GM21723 (cell line): ENCODE data around the gene QTRT2.

Experiments
- ATAC-seq: cut with Tn5 transposase; IDR thresholded peaks from one replicate; pipeline ENCODE4 v1.9.1; 2021; ENCODE audit warnings: mild to moderate bottlenecking, moderate library complexity; ENCODE audit not compliant: unreplicated experiment

The QTRT2 gene

DNA sequence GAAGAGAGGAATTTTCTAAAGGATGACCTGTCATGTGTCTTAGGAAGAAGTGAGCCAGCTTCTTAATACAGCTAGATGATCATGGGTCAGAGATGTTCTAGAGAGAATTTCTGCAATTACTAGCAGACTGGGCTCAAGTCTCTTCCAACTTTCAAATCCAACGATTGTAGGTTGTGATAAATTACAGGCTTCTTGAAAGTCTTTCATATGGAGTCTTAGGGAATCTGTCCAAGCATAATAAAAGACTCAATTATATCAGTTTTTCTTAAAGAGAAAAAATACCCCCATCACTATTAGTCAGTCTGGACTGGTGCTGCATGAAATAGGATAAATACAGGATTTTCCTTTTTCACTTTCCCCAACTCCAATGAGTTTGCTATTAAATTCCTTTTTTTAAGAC lies 63.2 kb downstream of the QTRT2 start:
- no peak for ATAC-seq

DNA sequence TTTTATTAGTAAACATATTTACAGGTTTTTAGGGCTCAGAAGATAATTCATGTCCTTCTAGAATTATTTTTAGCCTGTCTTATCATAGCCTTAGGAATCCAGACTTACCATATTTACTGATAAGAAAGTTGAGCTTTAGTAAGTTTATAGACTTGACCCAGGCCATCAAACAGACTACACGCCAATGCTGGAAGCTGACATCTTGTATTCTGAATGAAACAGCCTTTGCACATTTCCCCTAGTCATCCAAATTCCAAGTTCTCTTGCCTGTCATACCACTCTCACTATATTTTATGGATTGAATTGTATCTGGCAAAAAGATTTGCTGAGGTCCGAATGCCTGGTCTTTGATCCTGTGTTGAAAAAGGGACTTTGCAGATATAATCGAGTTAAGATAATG lies 63.7 kb downstream of the QTRT2 start:
- ATAC-seq: no peak

DNA sequence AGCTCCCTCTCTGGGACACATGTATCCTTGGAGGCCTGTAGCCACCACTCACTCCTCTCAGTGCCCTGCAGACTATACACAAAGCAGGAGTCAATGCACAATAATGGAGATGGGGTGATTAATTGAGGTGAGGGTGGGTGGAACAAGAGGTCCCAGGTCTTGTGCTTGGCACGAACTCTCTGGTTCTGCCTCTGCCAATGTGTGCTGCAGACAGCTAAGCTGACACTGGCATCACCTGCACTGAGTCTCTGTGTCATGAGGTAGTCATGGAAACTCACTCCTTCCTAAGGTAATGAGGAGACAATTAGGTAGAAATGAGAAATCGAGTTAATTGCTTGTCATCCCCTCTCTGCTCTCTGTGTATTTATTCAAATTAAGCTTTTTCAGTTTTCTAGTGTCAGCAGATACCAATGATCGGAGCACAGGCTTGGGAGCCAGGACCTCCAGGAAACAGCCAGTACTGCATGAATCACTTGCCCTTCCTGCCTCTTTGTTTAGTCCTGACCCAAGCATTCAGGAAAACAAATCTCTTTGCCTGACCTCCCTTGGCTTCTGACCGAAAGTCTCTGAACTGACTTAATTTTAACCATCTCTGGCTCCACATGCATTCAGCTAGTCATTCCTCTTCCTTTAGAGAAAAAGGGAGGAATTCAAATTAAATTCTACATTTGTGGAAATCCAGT lies 65.6 kb downstream of the QTRT2 start:
- ATAC-seq: no peak

DNA sequence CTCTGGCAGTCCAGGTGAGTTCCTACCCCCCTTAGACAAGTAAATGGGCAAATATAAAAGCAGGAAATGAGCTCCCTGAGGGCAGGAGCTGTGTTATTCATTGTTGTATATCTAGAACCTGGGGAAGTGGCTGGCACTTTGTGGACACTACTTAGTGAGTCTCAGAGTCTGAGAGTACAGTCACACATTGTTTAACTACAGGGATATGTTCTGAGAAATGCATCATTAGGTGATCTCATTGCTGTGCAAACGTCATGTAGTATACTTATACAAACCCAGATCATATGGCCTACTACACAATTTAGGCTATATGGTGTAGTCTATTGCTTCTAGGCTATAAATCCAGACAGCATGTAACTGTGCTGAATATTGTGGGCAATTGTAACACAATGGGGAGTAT lies 69.9 kb downstream of the QTRT2 start:
- ATAC-seq: no peak

DNA sequence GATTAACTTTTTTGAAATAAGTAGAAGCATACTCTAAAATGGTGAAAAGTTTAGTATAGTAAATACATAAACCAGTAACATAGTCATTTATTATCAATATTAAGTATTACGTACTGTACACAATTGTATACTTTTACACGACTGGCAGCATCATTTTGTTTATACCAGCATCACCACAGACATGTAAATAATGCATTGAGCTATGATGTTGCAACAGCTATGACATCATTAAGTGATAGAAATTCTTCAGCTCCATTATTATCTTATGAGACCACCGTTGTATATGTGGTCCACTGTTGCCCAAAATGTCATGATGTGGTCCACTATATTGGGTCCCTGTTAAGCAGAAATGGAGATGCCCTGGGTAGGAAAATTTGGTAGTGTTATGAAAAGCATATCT lies 71.0 kb downstream of the QTRT2 start:
- no peak for ATAC-seq

DNA sequence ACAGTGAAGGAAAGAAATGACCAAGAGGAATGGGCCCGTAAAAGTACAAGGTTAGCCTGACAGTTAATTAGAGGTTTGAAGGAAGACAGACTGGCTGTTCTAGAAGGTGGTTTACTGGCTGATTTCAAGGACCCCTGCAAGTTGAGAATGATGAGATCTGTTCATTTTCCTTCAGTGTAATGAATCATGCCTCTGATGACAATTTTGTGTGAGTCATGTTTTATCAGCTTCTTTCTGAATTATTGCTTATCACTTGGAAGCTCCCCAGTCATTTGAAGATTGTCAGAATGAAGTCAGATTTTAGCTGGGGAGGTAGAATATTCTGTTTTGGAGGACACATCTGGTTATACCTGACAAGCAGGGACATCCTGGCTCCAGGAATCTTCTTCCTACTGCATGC lies 71.7 kb downstream of the QTRT2 start:
- ATAC-seq: no peak

DNA sequence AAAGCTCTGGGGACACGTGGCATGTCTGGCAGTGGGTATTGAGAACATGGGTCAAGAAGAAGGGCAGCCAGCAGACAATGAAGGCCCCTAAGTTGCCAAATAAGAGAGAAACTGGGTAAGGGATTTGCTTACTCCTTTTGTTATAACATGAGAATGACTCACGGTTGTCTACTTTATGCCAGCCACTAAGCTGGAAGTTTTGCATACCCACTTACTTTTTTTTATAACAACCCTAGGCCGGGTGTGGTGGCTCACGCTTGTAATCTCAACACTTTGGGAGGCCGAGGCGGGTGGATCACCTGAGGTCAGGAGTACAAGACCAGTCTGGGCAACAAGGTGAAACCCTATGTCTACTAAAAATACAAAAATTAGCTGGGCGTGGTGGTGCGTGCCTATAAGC lies 72.3 kb downstream of the QTRT2 start:
- no peak for ATAC-seq

DNA sequence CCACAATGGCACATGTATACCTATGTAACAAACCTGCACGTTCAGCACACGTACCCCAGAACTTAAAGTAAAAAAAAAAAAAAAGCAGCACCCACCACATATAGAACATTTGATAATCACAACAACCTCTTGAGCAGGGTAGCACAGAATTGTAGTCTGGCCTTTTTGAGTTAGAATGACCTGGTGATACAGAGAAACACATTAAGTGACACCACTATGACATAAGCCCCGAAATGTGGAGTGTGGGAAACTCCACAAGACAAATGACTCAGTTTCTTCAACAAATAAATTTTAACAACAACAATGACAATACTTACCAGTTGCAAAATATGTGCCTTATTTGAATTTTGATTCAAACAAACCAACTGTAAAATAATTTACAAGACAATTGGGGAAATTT lies 76.0 kb downstream of the QTRT2 start:
- no peak for ATAC-seq

DNA sequence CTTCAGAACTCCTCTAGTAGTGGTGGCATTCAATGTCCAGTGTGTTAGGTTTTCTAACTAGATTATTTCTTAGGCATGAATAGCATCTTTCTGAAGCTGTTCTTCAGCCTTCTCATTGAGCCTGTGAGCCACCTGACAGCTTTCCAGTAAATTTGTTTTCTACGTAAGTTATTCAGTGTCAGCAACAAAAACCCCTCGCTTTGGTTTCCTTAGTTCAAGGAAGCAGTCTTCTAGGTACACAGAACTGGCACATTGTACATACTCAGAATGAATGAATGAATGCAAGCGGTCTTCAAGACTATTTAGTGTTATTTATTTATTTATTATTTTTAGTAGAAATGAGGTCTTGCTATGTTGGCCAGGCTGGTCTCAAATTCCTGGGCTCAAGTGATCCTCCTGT lies 77.4 kb downstream of the QTRT2 start:
- no peak for ATAC-seq
